Prostate gland (tissue), 2 donors: Measurements from ENCODE around the gene PAQR7.

Source experiments
- POLR2AphosphoS5 ChIP-seq: sonication (generic); formaldehyde crosslinking; IDR thresholded peaks from one replicate; pipeline ENCODE4 v1.6.1; 2017; ENCODE audit warnings: antibody characterized with exemption
- TF ChIP-seq, protein P1 (sequence below), 4 experiments: fragments of 200-600 bp in 2 of 4; fragments of 450-650 bp in 2 of 4; sonication (generic) in 2 of 4; IDR thresholded peaks; 1 replicate in 3 of 4; 2 replicates in 1 of 4; pipeline ENCODE4 v1.5.1; 2016 to 2019; ENCODE audit warnings: antibody characterized with exemption in 4 of 4, mild to moderate bottlenecking in 2 of 4, moderate library complexity in 2 of 4

DNA sequence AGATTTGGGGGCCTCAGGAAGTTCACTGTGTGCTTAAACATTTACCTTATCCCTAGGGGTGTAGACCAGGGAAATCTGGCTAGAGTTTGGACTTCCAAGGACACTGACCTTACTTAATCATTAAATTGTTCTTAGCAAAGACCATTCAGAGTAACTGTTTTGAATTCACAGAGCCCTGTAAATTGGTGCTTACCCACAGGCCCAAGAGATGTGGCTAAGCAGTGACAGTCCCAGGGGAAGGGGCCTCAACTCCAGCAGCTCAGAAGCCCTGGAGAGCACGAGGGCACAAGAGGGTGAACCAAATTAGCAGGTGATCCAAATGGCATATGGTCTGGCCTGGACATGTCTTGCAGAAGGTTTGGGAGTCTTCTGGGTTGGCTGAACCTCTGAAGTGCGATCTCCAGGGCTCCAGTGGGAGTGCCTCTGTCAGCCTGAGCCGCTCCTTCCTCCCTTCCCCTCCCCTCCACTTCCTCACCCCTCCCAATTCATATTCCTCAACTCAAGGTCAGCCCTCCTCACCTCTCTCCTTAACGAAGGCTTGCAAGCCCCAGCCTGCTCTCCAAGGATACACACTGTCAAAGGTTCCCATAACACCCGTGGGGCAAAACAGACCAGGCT is 4.3 kb downstream of the PAQR7 start:
- TF ChIP-seq, protein P1, sequence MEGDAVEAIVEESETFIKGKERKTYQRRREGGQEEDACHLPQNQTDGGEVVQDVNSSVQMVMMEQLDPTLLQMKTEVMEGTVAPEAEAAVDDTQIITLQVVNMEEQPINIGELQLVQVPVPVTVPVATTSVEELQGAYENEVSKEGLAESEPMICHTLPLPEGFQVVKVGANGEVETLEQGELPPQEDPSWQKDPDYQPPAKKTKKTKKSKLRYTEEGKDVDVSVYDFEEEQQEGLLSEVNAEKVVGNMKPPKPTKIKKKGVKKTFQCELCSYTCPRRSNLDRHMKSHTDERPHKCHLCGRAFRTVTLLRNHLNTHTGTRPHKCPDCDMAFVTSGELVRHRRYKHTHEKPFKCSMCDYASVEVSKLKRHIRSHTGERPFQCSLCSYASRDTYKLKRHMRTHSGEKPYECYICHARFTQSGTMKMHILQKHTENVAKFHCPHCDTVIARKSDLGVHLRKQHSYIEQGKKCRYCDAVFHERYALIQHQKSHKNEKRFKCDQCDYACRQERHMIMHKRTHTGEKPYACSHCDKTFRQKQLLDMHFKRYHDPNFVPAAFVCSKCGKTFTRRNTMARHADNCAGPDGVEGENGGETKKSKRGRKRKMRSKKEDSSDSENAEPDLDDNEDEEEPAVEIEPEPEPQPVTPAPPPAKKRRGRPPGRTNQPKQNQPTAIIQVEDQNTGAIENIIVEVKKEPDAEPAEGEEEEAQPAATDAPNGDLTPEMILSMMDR (IDR thresholded peaks at IDR 0.05) = no peak
- peak; percentile 52 for TF ChIP-seq POLR2AphosphoS5
